Nephron progenitor cell (in vitro differentiated cells): ENCODE results near the gene ANXA8L1.
"Not testable (repeated sequence)": the region's sequence is repeated elsewhere in the genome, so short reads cannot be mapped to it uniquely, and the experiment has no call there.

Experiments used
- DNase-seq: peaks from one replicate; pipeline ENCODE4 v3.0.0; 2021
- H3K27ac Mint-ChIP-seq: 2 replicates; pipeline ENCODE4 v1.8.0; 2021; ENCODE audit warnings: mild to moderate bottlenecking, moderate library complexity, mixed read lengths
- H3K27me3 Mint-ChIP-seq: 2 replicates; pipeline ENCODE4 v1.8.0; 2021; ENCODE audit warnings: mild to moderate bottlenecking, low read depth, mixed read lengths; ENCODE audit not compliant: poor library complexity
- H3K36me3 Mint-ChIP-seq: 2 replicates; pipeline ENCODE4 v1.8.0; 2021; ENCODE audit warnings: low read depth, mixed read lengths
- H3K4me1 Mint-ChIP-seq: 2 replicates; pipeline ENCODE4 v1.8.0; 2021; ENCODE audit warnings: mixed read lengths
- H3K4me3 Mint-ChIP-seq: 2 replicates; pipeline ENCODE4 v1.8.0; 2021; ENCODE audit warnings: mild to moderate bottlenecking, moderate library complexity, mixed read lengths
- H3K9me3 Mint-ChIP-seq: 2 replicates; pipeline ENCODE4 v1.8.0; 2021; ENCODE audit warnings: mild to moderate bottlenecking, moderate library complexity, mixed read lengths

ANXA8L1 gene

GRCh38 chr10:46396441-46397279, 21.1 kb downstream of the ANXA8L1 start:
- not testable (repeated sequence) for H3K27me3 Mint-ChIP-seq, DNase-seq, H3K9me3 Mint-ChIP-seq, H3K36me3 Mint-ChIP-seq, H3K4me3 Mint-ChIP-seq, H3K4me1 Mint-ChIP-seq, H3K27ac Mint-ChIP-seq

GRCh38 chr10:46397767-46398166, 22.2 kb downstream of the ANXA8L1 start:
- not testable (repeated sequence) for H3K36me3 Mint-ChIP-seq, H3K4me3 Mint-ChIP-seq, H3K9me3 Mint-ChIP-seq, H3K4me1 Mint-ChIP-seq, DNase-seq, H3K27me3 Mint-ChIP-seq, H3K27ac Mint-ChIP-seq

DNA sequence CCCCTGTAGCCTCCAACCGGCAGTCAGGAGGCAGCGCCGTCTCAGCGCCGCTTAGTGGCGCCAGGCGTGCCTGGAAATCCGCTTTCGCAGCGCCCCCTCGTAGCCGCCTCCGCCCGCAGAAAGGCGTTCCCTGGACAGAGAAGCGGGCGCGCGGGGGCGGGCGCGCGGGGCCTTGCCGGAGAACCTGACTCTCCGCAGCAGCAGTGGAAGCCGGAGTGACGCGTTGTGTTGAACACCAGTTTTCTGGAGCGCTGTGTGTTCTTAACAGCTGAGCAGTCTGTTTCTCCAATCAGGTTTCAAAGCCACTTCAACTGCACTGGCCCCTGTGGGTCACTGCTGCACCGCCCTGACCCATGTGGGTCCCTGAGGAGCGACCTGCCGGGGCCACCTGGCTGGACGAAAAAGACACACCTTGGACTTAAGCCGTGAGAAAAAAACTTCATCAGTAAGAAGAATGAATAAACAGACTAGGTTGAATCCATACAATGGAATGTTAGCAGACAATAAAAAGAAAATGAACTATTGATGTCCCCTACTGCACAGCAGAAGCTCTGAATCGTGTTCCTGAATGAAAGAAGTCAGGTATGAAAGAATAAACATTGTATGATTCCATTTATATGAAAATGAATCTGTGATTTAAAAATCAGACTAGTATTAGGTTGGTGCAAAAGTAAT, 22.8 kb downstream of the ANXA8L1 start:
- H3K36me3 Mint-ChIP-seq, H3K9me3 Mint-ChIP-seq, H3K4me1 Mint-ChIP-seq, DNase-seq, H3K27me3 Mint-ChIP-seq, H3K27ac Mint-ChIP-seq: not testable (repeated sequence)
- peak overlapping the region; percentile 63 for H3K4me3 Mint-ChIP-seq

- H3K4me1 Mint-ChIP-seq, H3K36me3 Mint-ChIP-seq, H3K9me3 Mint-ChIP-seq, H3K4me3 Mint-ChIP-seq, H3K27ac Mint-ChIP-seq, DNase-seq, H3K27me3 Mint-ChIP-seq: not testable (repeated sequence)
These were observed 34.0 kb downstream of the ANXA8L1 start for GRCh38 chr10:46409556-46409955.

GRCh38 chr10:46411123-46411522, 35.5 kb downstream of the ANXA8L1 start:
- not testable (repeated sequence) for H3K9me3 Mint-ChIP-seq, H3K27me3 Mint-ChIP-seq, H3K4me3 Mint-ChIP-seq, DNase-seq, H3K27ac Mint-ChIP-seq, H3K36me3 Mint-ChIP-seq, H3K4me1 Mint-ChIP-seq

DNA sequence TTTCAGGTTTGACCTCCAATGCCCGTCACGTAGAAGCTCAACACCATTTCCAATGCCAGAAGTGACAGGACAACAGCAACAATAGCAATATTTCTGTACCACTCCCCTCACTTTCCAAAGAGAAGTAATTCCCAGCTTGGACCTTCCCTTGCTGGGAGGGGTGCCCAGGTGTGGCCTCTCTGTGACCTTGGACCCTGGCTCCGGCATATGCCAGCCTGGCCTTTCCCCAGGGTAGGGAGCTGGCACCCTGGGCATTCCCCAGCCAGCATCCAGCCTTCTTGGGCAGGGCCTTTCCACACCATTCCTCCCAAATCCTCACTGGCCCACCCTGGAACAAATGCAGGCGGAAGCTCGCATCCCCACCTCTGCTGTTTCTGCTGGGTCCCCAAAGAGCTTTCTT, 37.1 kb downstream of the ANXA8L1 start:
- not testable (repeated sequence) for H3K27ac Mint-ChIP-seq, DNase-seq, H3K36me3 Mint-ChIP-seq, H3K9me3 Mint-ChIP-seq, H3K4me1 Mint-ChIP-seq, H3K27me3 Mint-ChIP-seq, H3K4me3 Mint-ChIP-seq

DNA sequence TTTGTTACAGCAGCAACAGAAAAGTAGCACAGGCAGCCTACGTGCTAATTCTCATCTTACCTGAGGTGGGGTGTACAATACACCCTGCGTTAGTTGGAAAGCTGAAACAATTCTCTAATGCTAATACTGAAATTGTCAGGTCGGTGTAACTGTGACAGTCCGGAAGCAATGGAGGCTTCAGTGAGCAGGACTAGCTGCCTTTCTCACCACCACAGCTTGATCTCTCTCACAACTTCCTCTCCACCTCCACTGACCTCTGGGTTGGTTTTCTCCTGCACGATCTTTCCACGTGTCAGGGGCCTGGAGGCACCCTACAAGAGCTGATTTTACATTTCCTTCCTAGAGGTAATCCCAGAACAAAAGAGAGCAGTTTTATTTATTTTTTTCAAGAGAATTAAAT, 39.7 kb downstream of the ANXA8L1 start:
- not testable (repeated sequence) for H3K4me1 Mint-ChIP-seq, DNase-seq, H3K9me3 Mint-ChIP-seq, H3K4me3 Mint-ChIP-seq, H3K36me3 Mint-ChIP-seq, H3K27ac Mint-ChIP-seq, H3K27me3 Mint-ChIP-seq

DNA sequence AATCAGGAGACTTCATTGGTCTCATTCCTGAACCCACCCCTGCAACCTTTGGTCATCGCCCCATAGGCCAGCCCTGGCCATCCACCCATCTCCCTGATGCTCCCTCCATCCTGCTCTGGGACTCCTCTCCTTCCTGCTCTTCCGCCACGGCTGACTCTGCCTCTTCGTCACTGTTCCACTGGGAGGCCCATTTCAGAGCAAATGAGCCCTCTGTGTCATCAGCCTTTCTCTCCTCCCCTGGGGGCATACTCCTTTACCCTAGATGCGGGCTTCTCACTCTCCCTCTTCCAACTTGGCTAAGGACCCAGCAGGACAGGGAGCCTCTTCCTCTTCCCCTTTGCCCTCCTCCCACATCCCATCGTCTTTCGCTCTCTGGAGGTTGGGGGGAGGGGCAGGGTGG, 42.7 kb downstream of the ANXA8L1 start:
- not testable (repeated sequence) for H3K4me1 Mint-ChIP-seq, DNase-seq, H3K4me3 Mint-ChIP-seq, H3K27me3 Mint-ChIP-seq, H3K9me3 Mint-ChIP-seq, H3K36me3 Mint-ChIP-seq
- H3K27ac Mint-ChIP-seq, result peak overlapping the region; percentile 83

DNA sequence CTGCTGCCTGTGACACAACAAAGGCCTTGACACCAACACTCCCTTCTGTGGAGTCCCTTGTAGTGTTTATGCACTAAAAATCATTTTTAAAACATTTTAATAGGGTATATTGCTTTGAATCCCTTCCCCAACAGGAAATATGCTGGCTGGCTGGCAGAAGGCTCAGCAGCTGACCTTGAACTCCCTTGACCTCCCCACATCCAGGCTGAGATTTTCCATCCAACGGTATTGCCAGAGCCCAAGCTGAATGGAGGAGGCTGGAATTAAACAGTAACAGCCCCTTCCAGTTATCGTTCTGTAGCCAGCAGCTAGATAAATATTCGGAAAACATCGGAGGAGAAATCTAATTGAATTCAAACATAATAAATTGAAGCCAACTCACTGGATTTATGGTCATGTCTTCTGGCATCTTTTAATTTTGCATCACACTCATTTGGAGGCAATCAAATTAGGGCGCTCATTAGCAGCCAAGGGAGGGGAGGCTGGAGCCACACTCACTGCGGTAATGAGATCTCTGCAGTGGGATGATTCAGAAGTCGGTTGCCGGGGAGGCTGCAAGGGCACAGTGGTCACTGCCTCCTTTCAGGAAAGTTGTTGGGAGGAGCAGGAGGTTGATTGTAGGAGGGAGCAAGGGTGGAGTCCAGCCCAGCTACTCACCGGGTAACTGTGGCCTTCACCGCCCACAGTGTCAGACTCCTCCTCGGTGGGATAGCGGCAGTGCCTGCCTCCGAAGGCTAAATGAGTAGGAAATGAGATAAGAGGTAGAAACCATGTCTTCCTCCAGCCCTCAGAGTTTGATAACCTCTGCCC, 44.2 kb downstream of the ANXA8L1 start:
- not testable (repeated sequence) for H3K9me3 Mint-ChIP-seq, H3K4me1 Mint-ChIP-seq, H3K4me3 Mint-ChIP-seq, H3K27me3 Mint-ChIP-seq, H3K36me3 Mint-ChIP-seq, DNase-seq, H3K27ac Mint-ChIP-seq

GRCh38 chr10:46423550-46423949, 48.0 kb downstream of the ANXA8L1 start:
- H3K27me3 Mint-ChIP-seq, H3K27ac Mint-ChIP-seq, H3K9me3 Mint-ChIP-seq, H3K36me3 Mint-ChIP-seq, DNase-seq, H3K4me3 Mint-ChIP-seq, H3K4me1 Mint-ChIP-seq: not testable (repeated sequence)

DNA sequence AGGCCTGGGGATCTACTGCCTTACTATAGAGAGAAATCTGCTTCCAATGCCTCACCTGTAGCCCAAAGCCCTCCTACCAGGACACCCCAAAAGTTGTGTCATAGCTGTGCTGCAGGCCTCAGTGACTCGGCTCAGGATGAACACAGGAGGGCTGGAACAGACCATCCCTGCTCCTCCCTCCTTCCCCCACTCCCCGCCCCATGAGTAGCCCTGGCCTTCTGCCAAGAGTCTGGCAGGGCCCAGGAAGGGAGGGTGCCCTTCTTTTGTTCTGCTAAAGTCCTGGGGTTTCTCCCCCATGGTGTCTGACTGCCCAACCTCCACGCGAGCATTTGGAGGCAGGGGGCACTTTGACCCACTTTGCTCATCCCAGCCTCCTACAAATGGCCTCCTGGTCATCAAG, 65.4 kb downstream of the ANXA8L1 start:
- H3K27me3 Mint-ChIP-seq, H3K36me3 Mint-ChIP-seq, H3K27ac Mint-ChIP-seq, H3K9me3 Mint-ChIP-seq, H3K4me1 Mint-ChIP-seq, H3K4me3 Mint-ChIP-seq, DNase-seq: not testable (repeated sequence)
